Effector memory CD8-positive, alpha-beta T cell (primary cell): Measurements from ENCODE around the gene SFXN5.

ENCODE experiments used
- ATAC-seq: fragments of 150-1000 bp; cut with Tn5 transposase; replicated peaks from 2 replicates; pipeline ENCODE4 v1.10.0; 2021; ENCODE audit warnings: mild to moderate bottlenecking, moderate library complexity
- DNase-seq, 3 experiments: peaks; one replicate each; pipeline ENCODE4 v3.0.0; 2021
- H3K27ac Mint-ChIP-seq, 2 donors: one replicate each; pipeline ENCODE4 v1.8.0; 2022; ENCODE audit warnings: mild to moderate bottlenecking in 2 of 2, mixed read lengths in 2 of 2, moderate library complexity in 2 of 2
- H3K27me3 Mint-ChIP-seq, 2 donors: one replicate each; pipeline ENCODE4 v1.8.0; 2022; ENCODE audit warnings: mixed read lengths in 2 of 2
- H3K36me3 Mint-ChIP-seq: one replicate; pipeline ENCODE4 v1.8.0; 2022; ENCODE audit warnings: mild to moderate bottlenecking, moderate library complexity, mixed read lengths; ENCODE audit not compliant: insufficient read depth
- H3K4me1 Mint-ChIP-seq, 2 donors: one replicate each; pipeline ENCODE4 v1.8.0; 2022; ENCODE audit warnings: low read depth in 2 of 2, mixed read lengths in 2 of 2
- H3K4me3 Mint-ChIP-seq, 2 donors: one replicate each; pipeline ENCODE4 v1.8.0; 2022; ENCODE audit warnings: mild to moderate bottlenecking in 2 of 2, mixed read lengths in 2 of 2, moderate library complexity in 2 of 2
- H3K9me3 Mint-ChIP-seq, 2 donors: one replicate each; pipeline ENCODE4 v1.8.0; 2022; ENCODE audit warnings: mixed read lengths in 2 of 2

Gene SFXN5

DNA sequence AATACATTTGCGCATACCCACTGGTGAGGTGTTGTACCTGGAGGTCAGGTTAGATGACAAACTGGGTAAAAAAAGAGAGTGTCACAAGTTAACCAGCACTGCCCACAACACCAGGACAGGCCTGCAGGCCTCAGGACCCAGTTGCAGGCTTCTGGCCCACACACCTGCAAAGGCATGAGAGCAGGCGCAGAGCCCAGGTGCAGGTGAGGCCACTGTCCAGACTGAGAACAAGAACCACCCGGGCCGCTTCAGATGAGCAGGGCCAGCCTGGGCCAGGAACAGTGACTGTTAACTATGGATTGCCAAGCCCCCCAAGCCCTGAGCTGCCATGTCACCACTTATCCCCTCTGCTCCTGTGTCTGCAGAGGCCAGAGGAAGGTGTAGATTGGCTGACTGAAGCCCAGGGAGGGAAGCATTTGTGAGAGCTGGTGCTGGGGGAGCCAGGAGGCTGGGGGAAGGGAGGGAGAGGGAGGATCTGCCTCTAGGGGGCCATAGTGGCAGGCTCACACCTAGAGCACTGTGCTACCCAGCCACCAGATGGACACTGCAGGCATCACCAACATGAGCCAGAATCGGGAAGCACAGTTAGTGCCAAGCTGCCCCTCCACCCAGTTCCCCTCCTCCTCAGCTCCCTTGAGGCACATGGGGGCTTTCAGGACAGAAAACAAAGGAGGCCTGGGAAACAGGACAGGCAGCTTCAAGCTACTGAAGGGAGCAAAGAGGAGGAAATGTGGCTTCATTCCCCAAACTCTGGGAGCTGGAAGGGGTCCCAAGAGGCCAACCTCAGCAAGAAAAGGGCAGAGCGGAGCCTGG is 35.4 kb downstream of the SFXN5 start:
- no peaks in the 10 kb centered on the region for H3K9me3 Mint-ChIP-seq
- no peaks in the 10 kb centered on the region for H3K36me3 Mint-ChIP-seq
- no peak for DNase-seq
- H3K27ac Mint-ChIP-seq: no peak overlapping the region
- no peak for ATAC-seq
- peaks cover 0 to 5% of the 10 kb centered on the region in 2 donors for H3K4me1 Mint-ChIP-seq
- H3K27me3 Mint-ChIP-seq: no peaks in the 10 kb centered on the region
- no peak overlapping the region for H3K4me3 Mint-ChIP-seq

DNA sequence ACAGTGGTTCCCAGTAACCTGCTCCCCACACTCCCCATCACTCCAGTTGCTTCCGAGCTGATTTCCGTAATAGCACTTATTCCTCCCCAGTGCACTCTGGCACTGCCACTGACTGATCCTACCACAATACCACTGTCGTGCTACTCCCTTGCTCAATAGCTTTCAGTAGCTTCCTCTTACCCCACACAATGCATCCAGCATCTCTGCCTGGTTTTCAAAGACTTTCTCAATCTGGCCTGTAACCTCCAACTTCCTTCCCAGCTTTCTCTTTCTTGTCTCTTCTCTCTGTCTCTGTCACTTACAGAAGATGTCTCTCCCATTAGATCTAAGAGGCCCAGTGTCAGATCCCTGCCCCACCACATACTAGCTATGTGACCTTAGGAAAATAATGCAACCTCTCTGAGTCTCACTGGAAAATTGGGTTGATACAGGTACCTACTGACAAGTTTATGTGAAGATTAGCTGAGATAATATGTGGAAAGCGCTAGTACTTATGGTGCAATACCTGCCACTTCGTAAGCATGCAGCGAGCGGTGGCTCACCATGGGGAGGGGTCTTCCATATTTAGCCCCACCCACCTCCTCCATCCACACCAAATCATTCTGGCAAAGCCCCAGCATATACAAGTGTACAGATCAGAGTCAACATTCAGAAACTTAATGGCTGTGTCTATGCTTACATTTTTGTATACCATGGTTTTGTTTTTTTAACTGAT is 36.7 kb downstream of the SFXN5 start:
- H3K36me3 Mint-ChIP-seq: no peaks in the 10 kb centered on the region
- H3K9me3 Mint-ChIP-seq: no peaks in the 10 kb centered on the region
- no peak for DNase-seq
- ATAC-seq: no peak
- no peak overlapping the region for H3K4me3 Mint-ChIP-seq
- no peaks in the 10 kb centered on the region for H3K27me3 Mint-ChIP-seq
- peaks cover 0 to 5% of the 10 kb centered on the region in 2 donors for H3K4me1 Mint-ChIP-seq
- H3K27ac Mint-ChIP-seq: no peak overlapping the region

DNA sequence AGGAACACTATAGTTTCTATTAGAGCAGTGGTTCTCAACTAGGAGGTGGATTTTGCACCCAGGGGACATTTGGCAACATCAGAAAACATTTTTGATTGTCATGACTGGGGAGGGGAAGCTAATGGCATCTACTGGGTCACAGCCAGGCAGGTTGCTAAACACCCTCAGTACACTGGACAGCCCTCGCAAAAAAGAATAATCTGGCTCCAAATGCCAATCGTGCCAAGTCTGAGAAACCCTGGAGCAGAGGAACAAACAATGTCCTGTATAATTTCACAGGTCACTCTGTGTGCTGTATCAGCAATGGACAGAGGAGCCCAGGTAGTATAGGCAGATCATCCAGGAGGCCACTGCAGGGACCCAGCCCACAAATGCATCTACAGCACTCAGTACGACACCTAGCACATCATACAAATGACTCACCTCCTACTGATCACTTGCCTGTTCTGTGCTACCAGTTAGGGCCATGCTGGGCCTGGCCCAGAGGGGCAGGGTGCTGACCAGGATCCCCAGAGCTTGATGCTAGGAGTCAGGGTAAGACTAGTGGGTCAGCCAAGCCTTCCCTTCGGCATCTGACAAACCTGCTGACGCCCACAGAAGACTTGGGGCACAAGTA is 37.6 kb downstream of the SFXN5 start:
- ATAC-seq: no peak
- no peaks in the 10 kb centered on the region for H3K27me3 Mint-ChIP-seq
- no peak for DNase-seq
- H3K9me3 Mint-ChIP-seq: no peaks in the 10 kb centered on the region
- H3K4me3 Mint-ChIP-seq: no peak overlapping the region
- no peaks in the 10 kb centered on the region for H3K36me3 Mint-ChIP-seq
- H3K4me1 Mint-ChIP-seq: peaks cover 0 to 5% of the 10 kb centered on the region in 2 donors
- no peak overlapping the region for H3K27ac Mint-ChIP-seq

DNA sequence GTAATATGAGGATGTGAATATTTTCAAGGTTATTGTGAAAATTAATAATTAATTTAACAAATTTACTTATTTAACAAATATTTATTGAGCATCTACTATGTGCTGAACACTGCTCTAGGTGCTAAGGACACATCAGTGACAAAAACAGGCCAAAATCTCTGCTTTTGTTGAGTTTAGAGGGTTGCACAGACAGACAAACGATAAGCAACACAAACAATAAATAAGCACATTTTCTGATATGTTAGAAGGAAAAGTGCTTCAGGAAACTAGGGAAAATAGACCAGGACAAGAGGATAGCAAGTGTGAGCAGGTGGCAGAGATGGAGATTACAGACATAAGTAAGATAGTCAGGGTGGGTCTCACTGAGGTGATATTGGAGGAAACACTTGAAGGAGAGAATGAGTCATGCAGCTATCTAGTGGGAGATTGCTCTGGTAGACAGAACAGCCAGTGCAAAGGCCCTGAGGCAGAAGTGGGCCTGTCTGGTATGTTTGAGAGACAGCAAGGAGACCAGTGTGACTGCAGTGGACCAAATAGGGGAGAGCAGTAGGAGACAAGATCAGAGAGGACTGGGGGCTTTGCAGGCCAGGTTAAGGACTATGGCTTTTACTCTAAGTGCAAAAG is 38.3 kb downstream of the SFXN5 start:
- no peak for DNase-seq
- no peak for ATAC-seq
- H3K4me1 Mint-ChIP-seq: peaks cover 0 to 5% of the 10 kb centered on the region in 2 donors
- H3K27me3 Mint-ChIP-seq: no peaks in the 10 kb centered on the region
- H3K4me3 Mint-ChIP-seq: no peak overlapping the region
- H3K27ac Mint-ChIP-seq: no peak overlapping the region
- H3K36me3 Mint-ChIP-seq: no peaks in the 10 kb centered on the region
- no peaks in the 10 kb centered on the region for H3K9me3 Mint-ChIP-seq

DNA sequence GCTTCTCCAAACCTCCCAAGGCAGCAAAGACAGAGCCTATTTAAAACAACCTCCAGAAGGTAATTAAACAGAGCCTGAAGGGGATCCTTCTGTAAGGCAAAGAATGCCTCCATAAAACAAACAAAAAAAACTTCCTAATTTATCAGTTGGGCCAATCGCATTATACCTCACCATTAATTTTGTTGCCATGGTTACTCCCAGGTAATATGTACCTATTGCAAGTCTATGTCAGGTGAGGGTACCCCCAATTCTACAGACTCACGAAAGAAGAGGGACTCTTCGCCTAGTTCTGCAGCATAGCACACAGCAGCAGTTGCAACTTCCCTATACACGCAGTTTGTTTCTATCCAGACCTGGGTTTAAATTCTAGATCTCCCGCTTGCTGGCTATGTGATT is 38.8 kb downstream of the SFXN5 start:
- H3K36me3 Mint-ChIP-seq: peaks cover under 1% of the 10 kb centered on the region
- H3K4me1 Mint-ChIP-seq: peaks cover 0 to 5% of the 10 kb centered on the region in 2 donors
- DNase-seq (no peak), ATAC-seq (no peak)
- no peak overlapping the region for H3K27ac Mint-ChIP-seq
- H3K4me3 Mint-ChIP-seq: no peak overlapping the region
- no peaks in the 10 kb centered on the region for H3K9me3 Mint-ChIP-seq
- no peaks in the 10 kb centered on the region for H3K27me3 Mint-ChIP-seq

DNA sequence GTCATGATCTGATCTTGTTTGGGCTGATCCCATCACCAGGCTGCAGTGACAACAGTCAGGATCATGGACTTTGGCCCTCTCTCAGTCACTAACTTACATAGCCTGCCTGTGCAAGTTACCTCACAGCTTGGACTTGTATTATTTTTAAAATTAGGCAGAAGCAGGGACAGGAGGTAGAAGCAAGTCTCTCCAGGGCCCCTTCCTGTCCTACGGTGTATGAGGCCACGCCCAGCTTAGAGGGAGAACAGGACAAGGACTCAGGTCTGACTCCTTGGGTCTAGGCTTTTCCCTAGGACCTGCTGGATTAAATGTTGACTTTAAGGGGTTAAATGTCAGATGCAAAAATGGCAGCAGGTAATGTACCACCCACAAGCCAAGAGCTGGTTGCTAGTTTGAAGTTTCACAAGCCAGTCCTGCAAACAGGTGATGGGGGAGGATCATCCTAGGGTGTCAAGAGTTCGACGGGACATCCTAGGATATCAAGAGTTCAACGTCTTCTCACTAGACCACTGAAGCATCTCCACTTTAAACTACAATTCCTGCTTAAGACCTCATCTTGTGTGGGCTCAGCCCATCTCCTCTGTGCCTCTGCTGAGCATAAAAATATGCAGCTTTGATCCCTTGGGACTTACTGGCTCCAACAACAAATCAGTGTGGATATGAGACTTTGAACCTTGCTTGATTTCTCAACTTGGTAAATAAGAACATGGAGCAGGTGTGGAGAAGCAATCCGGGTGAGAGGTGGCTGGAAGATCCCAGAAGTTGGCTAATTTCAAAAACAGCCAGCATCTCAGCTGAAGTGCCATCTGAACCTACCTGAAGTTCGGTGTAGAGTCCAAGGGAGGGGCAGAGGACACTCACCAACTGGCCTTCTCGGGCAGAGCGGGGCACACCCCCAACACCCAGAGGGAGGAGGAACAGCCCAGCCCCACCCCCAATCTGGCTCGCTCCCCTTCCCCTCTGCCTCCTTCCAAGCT is 39.5 kb downstream of the SFXN5 start:
- Mint-ChIP-seq H3K27me3 (no peaks in the 10 kb centered on the region), H3K4me3 (no peak overlapping the region), H3K9me3 (no peaks in the 10 kb centered on the region), H3K4me1 (peaks cover 0 to 5% of the 10 kb centered on the region in 2 donors), H3K36me3 (peaks cover 3% of the 10 kb centered on the region), H3K27ac (no peak overlapping the region)
- DNase-seq (no peak), ATAC-seq (no peak)

DNA sequence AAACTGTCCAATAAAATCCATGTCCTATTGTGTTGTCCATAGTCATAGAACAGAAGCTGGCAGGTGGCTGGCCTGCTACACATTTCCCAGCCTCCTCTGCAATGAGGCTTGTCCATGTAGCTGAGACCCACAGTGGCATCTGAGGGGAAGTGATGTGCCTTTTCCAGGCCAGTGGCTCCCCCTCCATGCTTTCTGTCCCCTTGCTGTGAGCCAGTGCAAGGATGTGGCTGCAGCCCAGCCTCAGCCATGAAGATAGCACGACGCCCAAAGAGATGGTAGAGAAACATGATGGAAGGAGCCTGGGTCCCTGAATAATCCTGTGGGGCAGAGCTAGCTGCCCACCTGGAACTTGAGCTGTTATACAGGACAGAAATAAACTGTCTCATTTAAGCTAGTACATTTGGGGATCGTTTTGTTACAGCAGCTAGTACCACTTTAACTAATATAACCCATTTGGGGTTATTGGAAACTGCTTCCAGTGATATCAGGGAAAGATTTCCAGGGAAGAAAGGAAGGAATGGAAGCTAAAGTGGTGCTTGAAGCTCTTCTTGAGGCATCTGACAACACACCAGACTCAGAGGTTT is 40.3 kb downstream of the SFXN5 start:
- H3K4me3 Mint-ChIP-seq: no peak overlapping the region
- H3K27ac Mint-ChIP-seq: no peak overlapping the region
- no peaks in the 10 kb centered on the region for H3K9me3 Mint-ChIP-seq
- DNase-seq (no peak), ATAC-seq (no peak)
- peaks cover 0 to 5% of the 10 kb centered on the region in 2 donors for H3K4me1 Mint-ChIP-seq
- H3K36me3 Mint-ChIP-seq: peaks cover 3% of the 10 kb centered on the region
- no peaks in the 10 kb centered on the region for H3K27me3 Mint-ChIP-seq

DNA sequence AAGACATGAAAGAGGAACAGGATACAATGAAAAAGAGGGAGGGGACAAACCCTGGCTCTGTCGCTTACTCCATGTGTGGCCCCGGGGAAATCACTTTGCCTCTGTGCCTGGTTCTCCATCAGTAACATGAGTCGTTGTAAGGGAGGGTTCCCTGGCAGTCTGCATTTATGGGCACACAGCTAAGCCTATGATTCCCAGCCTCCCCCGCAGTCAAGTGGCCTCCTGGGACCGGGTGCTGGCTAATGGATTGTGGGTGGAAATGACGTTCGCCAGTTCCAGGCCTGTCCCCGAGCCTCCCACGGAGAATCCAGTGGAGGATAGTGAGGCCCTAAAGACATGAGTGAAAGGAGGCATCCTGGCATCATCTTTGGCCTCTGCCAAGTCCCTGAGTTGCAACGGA is 42.7 kb downstream of the SFXN5 start:
- Mint-ChIP-seq H3K36me3 (peaks cover 3% of the 10 kb centered on the region), H3K4me1 (peaks cover 0 to 2% of the 10 kb centered on the region in 2 donors), H3K4me3 (no peak overlapping the region), H3K9me3 (no peaks in the 10 kb centered on the region), H3K27me3 (no peaks in the 10 kb centered on the region), H3K27ac (no peak overlapping the region)
- ATAC-seq: no peak
- DNase-seq: no peak

DNA sequence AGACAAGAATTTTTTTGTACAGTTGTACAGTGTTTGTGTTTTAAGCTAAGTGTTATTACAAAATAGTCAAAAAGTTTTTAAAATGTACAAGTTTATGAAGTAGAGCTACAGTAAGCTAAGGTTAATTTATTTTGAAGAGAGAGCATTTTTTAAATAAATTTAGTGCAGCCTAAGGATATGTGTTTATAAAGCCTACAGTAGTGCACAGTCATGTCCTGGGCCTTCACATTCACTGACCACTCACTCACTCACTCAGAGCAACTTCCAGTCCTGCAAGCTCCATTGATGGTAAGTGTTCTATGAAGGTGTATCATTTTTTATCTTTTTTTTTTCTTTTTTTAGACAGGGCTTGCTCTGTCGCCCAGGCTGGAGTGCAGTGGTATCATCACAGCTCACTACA is 44.2 kb downstream of the SFXN5 start:
- Mint-ChIP-seq H3K4me3 (no peak overlapping the region), H3K9me3 (no peaks in the 10 kb centered on the region), H3K27ac (no peak overlapping the region), H3K27me3 (no peaks in the 10 kb centered on the region), H3K4me1 (peaks cover 0 to 2% of the 10 kb centered on the region in 2 donors), H3K36me3 (peaks cover 3% of the 10 kb centered on the region)
- DNase-seq (no peak), ATAC-seq (no peak)

DNA sequence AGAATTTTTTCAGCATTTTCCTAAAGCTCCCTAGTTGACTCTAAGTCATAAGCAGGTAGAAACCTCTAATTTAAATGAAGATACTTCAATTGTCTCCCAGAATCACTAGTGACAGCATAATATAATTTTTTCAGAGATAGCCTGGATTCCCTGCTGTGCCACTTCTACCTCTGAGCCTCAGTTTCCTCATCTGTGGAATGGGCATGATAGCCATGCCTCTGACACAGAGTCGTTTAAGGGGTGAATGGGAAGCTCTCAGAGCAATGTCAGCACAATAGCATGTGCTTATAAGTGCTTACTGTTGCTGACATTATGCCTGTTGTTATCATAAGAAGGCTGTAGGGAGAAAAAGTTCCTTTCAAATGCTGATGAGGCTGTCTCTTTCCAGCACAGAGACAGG is 48.0 kb downstream of the SFXN5 start:
- Mint-ChIP-seq H3K4me3 (no peak overlapping the region), H3K36me3 (peaks cover 3% of the 10 kb centered on the region), H3K4me1 (no peaks in the 10 kb centered on the region), H3K9me3 (no peaks in the 10 kb centered on the region), H3K27me3 (no peaks in the 10 kb centered on the region), H3K27ac (no peak overlapping the region)
- DNase-seq (no peak), ATAC-seq (no peak)

DNA sequence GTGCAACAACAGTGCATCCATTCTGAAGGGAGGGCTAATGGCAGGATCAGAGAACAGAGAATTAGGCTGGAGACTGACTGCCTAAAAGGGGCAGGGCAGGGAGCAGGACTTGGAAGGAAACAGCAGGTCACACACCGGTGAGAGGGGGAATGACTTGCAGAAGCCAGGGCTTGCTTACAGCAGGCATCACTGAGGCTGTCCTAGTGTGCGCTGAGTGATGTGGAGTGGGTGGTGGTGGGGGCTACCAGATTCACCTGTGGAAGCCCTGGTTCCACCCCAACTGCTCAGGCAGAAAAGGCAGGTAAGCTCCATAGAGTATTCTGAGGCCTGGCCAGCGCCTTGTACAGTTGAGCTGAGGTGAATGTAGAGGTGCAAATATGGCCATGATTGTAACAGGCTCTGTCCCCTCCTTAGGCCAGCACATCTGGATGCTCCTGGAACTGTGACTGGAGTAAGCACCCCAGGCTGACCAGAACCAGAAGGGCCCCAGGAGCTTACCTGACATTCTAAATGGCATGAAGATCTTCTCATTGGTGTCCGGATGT is 49.4 kb downstream of the SFXN5 start:
- no peak for DNase-seq
- no peak overlapping the region for H3K27ac Mint-ChIP-seq
- H3K4me1 Mint-ChIP-seq: no peaks in the 10 kb centered on the region
- ATAC-seq: no peak
- H3K4me3 Mint-ChIP-seq: no peak overlapping the region
- H3K9me3 Mint-ChIP-seq: no peaks in the 10 kb centered on the region
- no peaks in the 10 kb centered on the region for H3K36me3 Mint-ChIP-seq
- H3K27me3 Mint-ChIP-seq: no peaks in the 10 kb centered on the region

DNA sequence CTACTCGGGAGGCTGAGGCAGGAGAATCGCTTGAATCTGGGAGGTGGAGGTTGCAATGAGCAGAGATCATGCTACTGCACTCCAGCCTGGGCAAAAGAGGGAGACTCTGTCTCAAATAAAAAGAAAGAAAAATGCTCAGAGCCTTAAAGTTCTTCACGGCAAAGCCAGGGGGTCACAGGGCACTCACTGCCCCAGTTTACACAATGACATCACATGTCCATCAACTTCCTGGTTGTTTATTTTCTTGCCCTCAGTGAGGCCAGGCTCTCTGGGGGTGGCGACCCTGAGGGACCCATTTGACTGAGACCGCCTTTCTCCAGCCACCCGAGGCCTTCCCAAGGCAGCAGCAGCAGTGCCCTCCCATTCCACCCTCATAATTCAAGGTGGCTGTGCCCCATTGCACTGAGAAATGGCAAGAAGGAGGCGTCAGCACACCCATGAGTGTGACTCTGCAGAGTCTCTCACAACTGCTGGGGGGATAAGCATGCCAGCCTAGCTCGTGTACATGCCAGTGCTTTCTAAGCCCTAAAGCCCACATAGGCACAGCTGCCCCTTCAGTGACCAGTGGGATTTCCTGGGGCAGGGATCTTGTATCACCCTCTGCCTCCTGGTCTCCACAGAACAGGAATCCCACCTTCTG is 50.0 kb downstream of the SFXN5 start:
- ATAC-seq: no peak
- no peak for DNase-seq
- H3K27ac Mint-ChIP-seq: no peak overlapping the region
- H3K27me3 Mint-ChIP-seq: no peaks in the 10 kb centered on the region
- H3K9me3 Mint-ChIP-seq: no peaks in the 10 kb centered on the region
- H3K4me1 Mint-ChIP-seq: no peaks in the 10 kb centered on the region
- H3K36me3 Mint-ChIP-seq: no peaks in the 10 kb centered on the region
- H3K4me3 Mint-ChIP-seq: no peak overlapping the region
